ENCODE measurements around the gene NRXN3. TPM values are rescaled to one million over a fixed set of nuclear protein-coding genes. Genes with fewer than 3 reads are reported as not detected.

NRXN3 gene
- polyA plus RNA-seq, 1 donor (not counting 4 experiments of a cell fraction or from before 2014, with no cell fraction given): 0.89 TPM

- no peak for FAIRE-seq
- dilution Hi-C loops (cut with MboI; ENCODE audit: extremely low pct_ligation_motif_present, low sequenced_read_pairs): no loop called here
Observed at GRCh38 chr14:79480212-79480611, 1310.0 kb downstream of the NRXN3 start.

GRCh38 chr14:79482825-79483224, 1312.7 kb downstream of the NRXN3 start:
- H3K9ac ChIP-seq (ENCODE audit: control insufficient read depth, extremely low read depth, insufficient read depth, low read length): no peak overlapping the region
- H3K36me3 ChIP-seq (ENCODE audit: control insufficient read depth in 2 of 2, extremely low read depth in 1 of 2, insufficient read depth in 2 of 2, low read length in 2 of 2): no peaks in the 10 kb centered on the region
- FAIRE-seq (no peak), DNase-seq (ENCODE audit: low read depth, low spot score) (no peak)
- no peaks in the 10 kb centered on the region for H4K20me1 ChIP-seq (ENCODE audit: control insufficient read depth, extremely low read depth, insufficient read depth, low read length)
- H3K27ac ChIP-seq (ENCODE audit: control insufficient read depth, insufficient read depth, low read length): no peak overlapping the region
- H3K9me1 ChIP-seq (ENCODE audit: control insufficient read depth, extremely low read depth, insufficient read depth, low read length): no peaks in the 10 kb centered on the region
- H3K79me2 ChIP-seq (ENCODE audit: control insufficient read depth, insufficient read depth, low read length): no peaks in the 10 kb centered on the region
- no peak overlapping the region for H3K4me2 ChIP-seq (ENCODE audit: control insufficient read depth, extremely low read depth, insufficient read depth, low read depth, low read length)
- no peaks in the 10 kb centered on the region for H3K27me3 ChIP-seq (ENCODE audit: control insufficient read depth, extremely low read depth, insufficient read depth, low read length)
- no peak for TF ChIP-seq CTCF (optimal IDR thresholded peaks at IDR 0.05 in 1 of 3, IDR thresholded peaks at IDR 0.05 in 1 of 3, conservative IDR thresholded peaks at IDR 0.05 in 1 of 3; ENCODE audit: extremely low read depth in 1 of 3, insufficient read depth in 2 of 3, low read length in 3 of 3)
- no peak for TF ChIP-seq EZH2 (IDR thresholded peaks at IDR 0.05; ENCODE audit: low read length)
- H3K9me3 ChIP-seq (ENCODE audit: control insufficient read depth, low read depth, low read length): no peaks in the 10 kb centered on the region
- H2AFZ ChIP-seq (ENCODE audit: control insufficient read depth, low read length): no peak overlapping the region
- no peaks in the 10 kb centered on the region for H3K4me1 ChIP-seq (ENCODE audit: control insufficient read depth, extremely low read depth, insufficient read depth, low read length)
- no peak overlapping the region for H3K4me3 ChIP-seq (ENCODE audit: control insufficient read depth in 2 of 3, extremely low read depth in 1 of 3, insufficient read depth in 2 of 3, low read depth in 1 of 3, low read length in 3 of 3)
- dilution Hi-C loops (cut with MboI; ENCODE audit: extremely low pct_ligation_motif_present, low sequenced_read_pairs): no loop called here

More at GRCh38 chr14:79480212-79480611, 1310.0 kb downstream of the NRXN3 start:
- Histone ChIP-seq H3K27ac (ENCODE audit: control insufficient read depth, insufficient read depth, low read length) (no peak overlapping the region), H3K9ac (ENCODE audit: control insufficient read depth, extremely low read depth, insufficient read depth, low read length) (no peak overlapping the region), H3K79me2 (ENCODE audit: control insufficient read depth, insufficient read depth, low read length) (no peaks in the 10 kb centered on the region), H3K27me3 (ENCODE audit: control insufficient read depth, extremely low read depth, insufficient read depth, low read length) (no peaks in the 10 kb centered on the region), H3K4me2 (ENCODE audit: control insufficient read depth, extremely low read depth, insufficient read depth, low read depth, low read length) (no peak overlapping the region), H3K4me3 (ENCODE audit: control insufficient read depth in 2 of 3, extremely low read depth in 1 of 3, insufficient read depth in 2 of 3, low read depth in 1 of 3, low read length in 3 of 3) (no peak overlapping the region), H3K9me1 (ENCODE audit: control insufficient read depth, extremely low read depth, insufficient read depth, low read length) (no peaks in the 10 kb centered on the region), H3K36me3 (ENCODE audit: control insufficient read depth in 2 of 2, extremely low read depth in 1 of 2, insufficient read depth in 2 of 2, low read length in 2 of 2) (no peaks in the 10 kb centered on the region), H3K4me1 (ENCODE audit: control insufficient read depth, extremely low read depth, insufficient read depth, low read length) (no peaks in the 10 kb centered on the region), H4K20me1 (ENCODE audit: control insufficient read depth, extremely low read depth, insufficient read depth, low read length) (no peaks in the 10 kb centered on the region), H2AFZ (ENCODE audit: control insufficient read depth, low read length) (no peak overlapping the region), H3K9me3 (ENCODE audit: control insufficient read depth, low read depth, low read length) (no peaks in the 10 kb centered on the region)
- no peak for DNase-seq (ENCODE audit: low read depth, low spot score)
- TF ChIP-seq CTCF (optimal IDR thresholded peaks at IDR 0.05 in 1 of 3, IDR thresholded peaks at IDR 0.05 in 1 of 3, conservative IDR thresholded peaks at IDR 0.05 in 1 of 3; ENCODE audit: extremely low read depth in 1 of 3, insufficient read depth in 2 of 3, low read length in 3 of 3): no peak
- TF ChIP-seq EZH2 (IDR thresholded peaks at IDR 0.05; ENCODE audit: low read length): no peak
